ENCODE measurements around the gene MED10.

The MED10 gene

DNA sequence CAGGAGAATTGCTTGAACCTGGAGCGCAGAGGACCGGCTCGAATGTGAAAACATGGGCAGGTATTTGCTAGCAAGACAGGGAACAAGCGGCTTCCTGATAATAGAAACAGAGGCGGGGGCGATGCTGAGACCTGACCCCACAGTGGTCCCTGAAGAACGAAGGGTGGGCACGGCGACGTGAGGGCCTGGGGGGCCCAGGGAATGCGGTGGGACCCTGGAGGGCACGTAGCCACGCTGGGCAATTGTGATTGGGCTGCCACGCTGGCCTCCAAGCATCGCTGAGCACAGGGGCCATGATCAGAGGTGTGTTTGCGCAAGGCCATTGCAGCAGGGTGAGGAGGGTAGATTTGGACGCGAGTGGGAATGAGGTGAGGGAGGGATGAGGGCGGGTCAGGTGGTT is 30.7 kb downstream of the MED10 start:
- DNase-seq = no peak

DNA sequence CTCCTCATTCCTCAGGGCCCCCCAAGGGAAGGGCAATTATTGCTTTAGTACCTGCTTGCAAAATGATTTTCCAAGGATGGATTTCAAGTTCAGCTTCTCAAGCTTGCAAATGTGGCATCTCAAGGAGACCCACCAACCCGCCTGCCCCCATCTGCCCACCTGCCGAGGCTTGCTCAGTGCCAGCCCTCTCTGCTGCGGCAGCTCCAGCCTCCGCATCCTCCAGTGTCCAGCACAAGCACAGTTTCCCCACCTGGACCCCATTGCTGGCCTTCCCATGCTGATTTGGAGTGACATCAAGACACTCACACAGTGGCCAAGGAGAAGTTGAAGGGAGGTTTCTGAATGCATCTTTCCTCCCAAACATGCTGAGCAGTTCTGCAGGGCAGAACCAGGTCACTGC is 31.2 kb downstream of the MED10 start:
- DNase-seq = no peak

DNA sequence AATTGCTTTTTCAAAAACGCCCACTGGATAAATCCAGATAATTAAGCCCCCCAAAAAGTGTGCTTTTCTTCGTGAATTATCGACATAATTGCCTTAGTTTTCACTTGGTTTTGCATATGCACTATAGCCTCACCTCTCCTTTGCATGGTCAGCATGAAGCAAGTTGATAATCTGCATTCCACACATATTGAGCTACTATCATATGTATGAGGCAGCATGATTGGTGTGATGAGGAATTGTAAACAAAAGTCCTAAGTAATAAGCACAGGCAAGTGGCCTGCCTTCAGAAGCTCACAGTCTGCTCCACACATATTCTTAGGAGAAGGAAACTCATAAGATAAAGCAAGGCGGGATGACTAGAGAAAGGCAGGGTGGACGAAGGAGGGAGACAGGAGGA is 33.8 kb downstream of the MED10 start:
- DNase-seq = no peak

DNA sequence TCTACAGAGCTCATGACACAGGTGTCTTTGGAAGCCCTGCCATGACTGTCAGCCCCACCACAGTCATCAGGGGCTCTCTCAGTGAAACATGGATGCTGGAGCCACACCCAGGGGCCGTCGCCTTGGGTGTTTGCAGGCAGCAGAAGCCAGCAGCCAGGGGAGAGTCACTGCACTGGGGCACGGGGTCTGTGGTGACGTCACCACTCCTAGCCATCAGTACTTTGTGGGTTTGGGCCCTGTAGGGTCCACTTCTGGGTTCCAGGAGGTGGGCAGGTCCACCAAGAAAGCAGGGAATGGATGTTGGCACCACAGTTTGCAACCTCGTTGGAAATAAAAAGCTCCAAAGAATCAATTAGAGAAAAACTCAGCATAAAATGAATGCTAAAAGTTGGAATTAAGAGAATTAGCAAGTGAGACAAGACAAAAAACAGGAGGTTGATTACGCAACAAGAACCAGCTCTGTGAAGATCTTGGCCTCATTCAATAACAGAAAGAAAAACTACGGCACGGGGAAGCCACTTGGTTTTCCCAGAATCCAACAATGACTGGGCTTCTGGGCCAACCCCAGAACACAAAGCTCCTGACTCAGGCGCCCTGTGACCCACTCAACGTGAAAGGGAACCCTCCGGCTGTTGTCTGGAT is 34.3 kb downstream of the MED10 start:
- DNase-seq = no peak

DNA sequence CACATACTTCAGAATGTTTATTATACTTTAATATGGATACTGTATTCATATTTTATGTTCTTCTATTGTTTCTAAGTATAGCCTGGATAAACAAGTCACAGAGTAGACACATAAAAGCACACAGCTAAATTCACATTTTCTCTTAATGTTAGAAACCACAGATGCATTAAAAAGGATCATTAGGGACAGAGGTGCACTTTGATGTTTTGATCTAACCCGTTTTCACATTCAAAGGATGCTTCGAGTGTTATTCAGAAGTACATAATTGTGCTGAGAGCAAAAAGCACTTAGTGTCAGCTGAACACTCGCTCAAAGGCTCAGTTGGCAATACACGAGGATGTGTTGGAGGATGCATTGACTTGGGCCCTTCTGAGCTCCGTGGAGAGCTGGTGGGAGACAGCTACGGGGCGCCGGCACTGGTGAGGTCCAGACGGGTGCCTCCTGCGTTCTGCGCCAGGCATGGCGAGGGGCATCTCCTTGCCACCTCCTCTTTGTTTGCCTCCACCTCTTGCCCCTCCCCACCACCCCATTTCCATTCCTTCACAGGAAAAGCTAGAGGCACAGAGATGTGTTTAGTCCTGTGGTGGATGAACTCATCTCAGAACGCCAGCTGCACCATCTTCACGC is 35.5 kb downstream of the MED10 start:
- no peak for DNase-seq

DNA sequence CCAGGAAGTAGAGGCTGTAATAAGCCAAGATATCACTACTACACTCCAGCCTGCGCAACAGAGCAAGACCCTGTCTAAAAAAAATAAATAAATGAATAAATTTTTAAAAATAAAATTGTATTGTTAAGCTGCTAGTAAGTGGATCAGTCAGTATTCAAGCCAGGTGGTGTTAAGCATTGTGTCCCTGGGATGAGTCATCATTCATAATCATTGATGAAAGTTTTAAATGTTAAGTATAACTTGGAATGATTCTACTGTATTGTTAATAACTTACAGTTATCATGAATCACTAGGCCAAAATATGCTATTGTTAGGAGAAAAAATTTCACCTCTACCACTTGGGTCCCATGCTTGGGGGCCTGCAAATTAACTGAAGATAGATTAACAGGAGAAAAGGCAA is 38.2 kb downstream of the MED10 start:
- no peak for DNase-seq

GRCh38 chr5:6338871-6339270 is 39.5 kb downstream of the MED10 start:
- DNase-seq = no peak

DNA sequence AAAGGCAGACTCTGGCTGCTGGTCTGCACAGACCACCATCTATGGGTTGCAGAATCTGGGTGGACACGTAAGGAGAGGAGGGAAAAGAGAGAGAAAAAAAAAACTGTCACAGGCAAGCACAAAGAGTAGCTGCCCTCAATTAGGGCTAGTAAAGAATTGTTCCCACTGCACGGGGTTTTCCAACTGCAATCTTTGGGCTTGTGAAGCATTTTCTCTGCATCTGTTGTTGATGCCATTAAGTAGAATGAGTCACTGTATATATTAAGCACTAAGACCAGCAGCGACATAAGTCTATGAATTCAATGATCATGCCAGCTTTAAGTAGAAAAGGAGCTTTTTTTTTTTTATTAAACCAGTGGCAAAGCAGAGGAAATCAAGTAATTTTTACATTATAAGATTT is 40.2 kb downstream of the MED10 start:
- DNase-seq = no peak

DNA sequence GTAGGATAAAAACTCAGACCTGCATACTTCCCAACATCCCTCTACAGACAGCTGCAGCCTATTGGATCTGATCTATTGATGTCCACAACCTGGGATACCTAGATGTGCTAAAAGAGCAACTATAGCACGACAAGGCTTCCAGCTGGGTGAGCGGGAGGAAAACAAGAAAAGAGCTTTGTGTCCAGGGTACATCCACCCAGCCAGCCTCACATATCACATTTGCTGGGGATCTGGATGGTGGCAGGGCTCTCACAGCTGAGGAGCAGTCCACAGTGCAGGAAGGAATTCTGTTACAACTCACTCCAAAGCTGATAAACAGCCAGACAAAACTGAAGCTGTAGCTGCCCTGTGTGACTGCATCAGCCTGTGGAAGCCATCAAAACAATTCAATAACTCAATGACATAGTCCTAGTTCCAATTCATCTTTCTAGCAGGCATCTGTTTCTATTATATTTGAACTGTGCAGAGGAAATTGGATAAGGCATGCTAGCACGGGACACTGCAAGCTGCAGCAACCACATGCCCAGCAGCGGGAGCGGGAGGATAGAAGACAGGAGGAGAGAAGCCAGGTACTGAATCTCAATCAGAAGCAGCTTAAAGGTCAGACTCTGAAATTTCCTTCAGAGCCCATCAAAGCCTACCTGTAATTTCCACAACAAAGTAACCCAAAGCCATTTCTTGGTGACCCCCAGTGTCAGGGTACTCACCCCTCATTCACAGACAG is 45.0 kb downstream of the MED10 start:
- DNase-seq = no peak

- no peak for DNase-seq
Measured at GRCh38 chr5:6328173-6328572, 50.2 kb downstream of the MED10 start.

DNA sequence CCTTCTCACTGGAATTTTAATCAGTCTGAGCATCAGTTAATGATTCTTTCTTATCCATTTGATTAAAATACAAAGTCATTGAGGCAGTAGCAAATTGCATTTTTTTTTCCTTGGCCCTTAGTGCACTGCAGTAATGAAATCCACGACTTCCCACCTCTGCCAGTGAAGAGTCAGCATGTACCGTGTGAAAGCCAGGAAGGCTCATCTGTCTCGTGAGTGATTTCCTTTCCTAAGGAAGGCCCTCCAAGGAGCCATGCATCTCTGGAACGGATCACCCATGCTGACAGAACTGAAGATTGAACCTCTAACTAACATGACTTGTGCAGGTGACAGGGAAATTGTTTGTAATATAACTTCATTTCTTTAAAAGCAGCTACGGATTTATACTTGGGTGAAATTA is 51.6 kb downstream of the MED10 start:
- no peak for DNase-seq

DNA sequence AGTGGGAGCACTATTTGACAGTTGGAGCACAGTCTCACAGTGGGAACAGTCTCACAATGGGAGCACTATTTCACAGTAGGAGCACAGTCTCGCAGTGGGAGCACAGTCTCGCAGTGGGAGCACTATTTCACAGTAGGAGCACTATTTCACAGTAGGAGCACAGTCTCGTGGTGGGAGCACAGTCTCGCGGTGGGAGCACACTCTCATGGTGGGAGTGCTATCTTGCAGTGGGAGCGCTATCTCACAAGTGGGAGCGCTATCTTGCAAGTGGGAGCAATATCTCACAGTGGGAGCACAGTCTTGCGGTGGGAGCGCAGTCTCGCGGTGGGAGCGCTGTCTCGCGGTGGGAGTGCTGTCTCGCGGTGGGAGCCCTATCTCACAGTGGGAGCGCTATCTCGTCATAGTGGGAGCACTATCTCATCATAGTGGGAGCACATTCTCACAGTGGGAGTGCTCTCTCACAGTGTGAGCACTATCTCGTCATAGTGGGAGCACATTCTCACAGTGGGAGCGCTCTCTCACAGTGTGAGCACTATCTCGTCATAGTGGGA is 56.1 kb downstream of the MED10 start:
- DNase-seq = no peak

All from NCI-H1694 (cell line).